ENCODE results near the gene IPMK. TPM values are rescaled to one million over a fixed set of nuclear protein-coding genes. Genes with fewer than 3 reads are reported as not detected.

Gene IPMK
- total and polyA plus RNA-seq, 2 of the 8 experiments (the other 6 are each of a cell fraction or from before 2014, with no cell fraction given): 1.3 to 7.8 TPM

DNA sequence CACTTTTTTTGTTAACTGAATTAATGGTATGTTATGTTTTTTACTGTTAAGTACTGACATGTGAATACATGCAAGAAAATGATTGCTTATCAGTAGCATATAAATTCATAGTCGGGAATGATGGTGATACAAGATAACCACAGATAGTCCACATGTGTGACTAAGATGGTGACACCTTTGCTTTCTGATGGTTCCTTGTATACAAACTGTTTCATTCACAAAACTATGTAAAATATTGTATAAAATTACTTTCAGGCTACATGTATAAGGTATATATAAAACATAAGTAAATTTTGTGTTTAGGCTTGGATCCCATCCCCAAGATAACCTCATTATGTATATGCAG lies 11.2 kb upstream of the IPMK start:
- no peak overlapping the region for H4K8ac ChIP-seq (ENCODE audit: extremely low read depth, insufficient read depth, low read length)
- H3K36me3 ChIP-seq (ENCODE audit: control insufficient read depth in 2 of 4, insufficient read depth in 4 of 4, low read length in 3 of 4): peaks cover 0 to 16% (median 4%) of the 10 kb centered on the region in 4 experiments; a peak in 4 of 8 replicates
- H2BK5ac ChIP-seq (ENCODE audit: low read depth, low read length): no peak overlapping the region
- H2AFZ ChIP-seq (ENCODE audit: low read length): no peak overlapping the region
- H2BK15ac ChIP-seq (ENCODE audit: low read length): no peak overlapping the region
- no peak overlapping the region for H3K4me3 ChIP-seq (ENCODE audit: extremely low read depth in 1 of 4, insufficient read depth in 2 of 4, low read depth in 3 of 4, low read length in 4 of 4)
- no peak overlapping the region for H3K9ac ChIP-seq (replicated peaks in 1 of 4; ENCODE audit: extremely low read depth in 1 of 4, low read depth in 3 of 4, low read length in 3 of 4)
- H3K27me3 ChIP-seq (replicated peaks in 1 of 4; ENCODE audit: control insufficient read depth in 3 of 4, extremely low read depth in 1 of 4, insufficient read depth in 3 of 4, low read length in 3 of 4): no peaks in the 10 kb centered on the region
- H3K79me1 ChIP-seq (ENCODE audit: low read depth, low read length): no peaks in the 10 kb centered on the region
- H3K14ac ChIP-seq (ENCODE audit: insufficient read length): no peak overlapping the region
- no peak overlapping the region for H2BK12ac ChIP-seq (ENCODE audit: low read depth, low read length)
- no peaks in the 10 kb centered on the region for H3K23me2 ChIP-seq (ENCODE audit: low read depth, low read length)
- H3K4me2 ChIP-seq (ENCODE audit: insufficient read depth in 1 of 2, low read depth in 2 of 2, low read length in 2 of 2): no peak overlapping the region
- no peak for FAIRE-seq
- H3K18ac ChIP-seq (ENCODE audit: extremely low read depth, low read length): no peak overlapping the region
- 89% methylated on average over 1 of the region's 1 CpG; no CpG with 5 or more reads in 1 of the 2 experiments for WGBS, 2 experiments (ENCODE audit: extremely low coverage in 1 of 2, insufficient coverage in 1 of 2, insufficient read length in 1 of 2, insufficient replicate concordance in 2 of 2, low coverage in 1 of 2, low lambda C conversion rate in 2 of 2, missing lambda C conversion rate in 1 of 2)
- H4K20me1 ChIP-seq (replicated peaks in 1 of 2; ENCODE audit: control insufficient read depth in 1 of 2, insufficient read depth in 2 of 2, low read length in 2 of 2): no peaks in the 10 kb centered on the region
- no peak overlapping the region for H2BK120ac ChIP-seq (replicated peaks; ENCODE audit: low read depth, low read length)
- H3K27ac ChIP-seq (ENCODE audit: low read depth, low read length): no peak overlapping the region
- H2AK5ac ChIP-seq (ENCODE audit: low read depth, low read length): no peak overlapping the region
- H2BK20ac ChIP-seq (ENCODE audit: low read length): no peak overlapping the region
- H3K9me3 ChIP-seq (ENCODE audit: insufficient read depth in 2 of 2, low read depth in 1 of 2, low read length in 1 of 2): no peaks in the 10 kb centered on the region
- H3K56ac ChIP-seq (replicated peaks; ENCODE audit: insufficient read length, low read depth, low read length): no peak overlapping the region
- no peak overlapping the region for H4K91ac ChIP-seq (replicated peaks; ENCODE audit: insufficient read length, low read length)
- H3K23ac ChIP-seq (ENCODE audit: insufficient read length): no peak overlapping the region
- TF ChIP-seq HDAC6 (IDR thresholded peaks at IDR 0.05; ENCODE audit: low read depth, low read length) (no peak), SP1 (IDR thresholded peaks at IDR 0.05; ENCODE audit: low read depth, low read length) (no peak), CTBP2 (IDR thresholded peaks at IDR 0.05; ENCODE audit: borderline replicate concordance, insufficient read depth, insufficient read length, low read length) (no peak), EZH2 (IDR thresholded peaks at IDR 0.05; ENCODE audit: low read depth, low read length, severe bottlenecking) (no peak), SP2 (IDR thresholded peaks at IDR 0.05; ENCODE audit: low read length) (no peak), TAF1 (IDR thresholded peaks at IDR 0.05; ENCODE audit: low read depth, low read length) (no peak), RBBP5 (IDR thresholded peaks at IDR 0.05; ENCODE audit: borderline replicate concordance, low read depth, low read length) (no peak), POLR2AphosphoS5 (IDR thresholded peaks at IDR 0.05; ENCODE audit: low read depth, low read length) (no peak), SP4 (IDR thresholded peaks at IDR 0.05; ENCODE audit: low read length) (no peak), BRCA1 (IDR thresholded peaks at IDR 0.05; ENCODE audit: low read depth, low read length) (no peak), USF2 (IDR thresholded peaks at IDR 0.05; ENCODE audit: low read length) (no peak), KDM1A (IDR thresholded peaks at IDR 0.05; ENCODE audit: borderline replicate concordance, low read length) (no peak), PHF8 (conservative IDR thresholded peaks at IDR 0.05; ENCODE audit: low read depth, low read length) (no peak), TAF7 (optimal IDR thresholded peaks at IDR 0.05; ENCODE audit: borderline replicate concordance, low read depth, low read length) (no peak), CREB1 (IDR thresholded peaks at IDR 0.05) (no peak)
- H3K4me1 ChIP-seq (replicated peaks in 1 of 4; ENCODE audit: control insufficient read depth in 3 of 4, insufficient read depth in 4 of 4, low read length in 3 of 4): no peaks in the 10 kb centered on the region
- H3K4ac ChIP-seq (replicated peaks; ENCODE audit: insufficient read length, low read depth, low read length): no peak overlapping the region
- ChIA-PET POLR2A (ENCODE audit: partially characterized antibody) (no interaction called here), CTCF (ENCODE audit: partially characterized antibody) (no interaction called here)
- no peak for DNase-seq (ENCODE audit: low read depth in 1 of 2, low spot score in 2 of 2)
- no peak overlapping the region for H4K5ac ChIP-seq (ENCODE audit: insufficient read length, low read depth, low read length)
- peaks cover 0 to 18% of the 10 kb centered on the region in 2 experiments; a peak in 1 of 4 replicates for H3K79me2 ChIP-seq (ENCODE audit: control insufficient read depth in 1 of 2, insufficient read depth in 2 of 2, low read length in 2 of 2)

Measured in H1 (cell line).